Pancreas (tissue), 10 donors: ENCODE results near the gene FSIP2. TPM values are rescaled to one million over a fixed set of nuclear protein-coding genes. Genes with fewer than 3 reads are reported as not detected.

ENCODE experiments used
- ATAC-seq, 4 donors: fragments of 200-7000 bp; cut with Tn5 transposase; one replicate each; pipeline versions ENCODE4 v1.8.0 to v1.9.1; 2020; ENCODE audit warnings: mild to moderate bottlenecking in 4 of 4, moderate library complexity in 4 of 4
- DNase-seq, 6 donors: peaks; one replicate each; pipeline ENCODE4 v3.0.0-alpha.2; 2020
- FAIRE-seq: peaks from 2 replicates; lab custom pipeline; 2012; peaks lifted over from hg19 to GRCh38; lab: Jason Lieb, UNC
- H3K27ac ChIP-seq, 4 donors: fragments of 200-600 bp; sonication (generic); 1 replicate in 3 of 4; 2 replicates in 1 of 4; pipeline versions ENCODE4 v1.5.0 to v1.8.0; 2020
- H3K27me3 ChIP-seq, 4 donors: fragments of 200-600 bp; one replicate each; pipeline ENCODE4 v1.8.0; 2021
- H3K36me3 ChIP-seq, 3 donors: fragments of 200-600 bp; sonication (generic) in 1 of 3; one replicate each; pipeline versions ENCODE4 v1.5.0 to v1.8.0; 2020 to 2021
- H3K4me1 ChIP-seq, 3 donors: fragments of 200-600 bp; one replicate each; pipeline ENCODE4 v1.8.0; 2021
- H3K4me3 ChIP-seq, 4 donors: fragments of 200-600 bp; sonication (generic) in 2 of 4; one replicate each; pipeline versions ENCODE4 v1.5.0 to v1.8.0; 2020 to 2021
- H3K9me3 ChIP-seq, 4 donors: fragments of 200-600 bp; one replicate each; pipeline ENCODE4 v1.8.0; 2021
- WGBS, 2 donors: extraction: QIAGEN DNeasy Blood & Tissue Kit; methylation state at CpG; one replicate each; pipeline ENCODE4 v1.1.7; 2013; 5-methylcytosine and 5-hydroxymethylcytosine counted together
- intact Hi-C, 3 donors: fragments of 100-400 bp; cut with DNase I; formaldehyde crosslinking; loops; one replicate each; pipeline versions ENCODE4 v1.11.1 to v1.14.2; 2022
- polyA plus RNA-seq, 2 donors: library from polyadenylated mRNA; stranded (reverse); fragments of 200-250 nt; gene quantifications; one replicate each; pipeline ENCODE4 v1.2.3, GENCODE V29; 2013
- total RNA-seq, 6 donors: library from RNA; stranded (reverse); fragmentation: NEBNext Ultra II Directional in 4 of 6; extraction: Animal tissue kit (Norgen Biotek cat#: 25700) in 4 of 6; gene quantifications; one replicate each; pipeline versions ENCODE4 v1.2.1 to v1.2.4, GENCODE V29; 2021 to 2023
- TF ChIP-seq, protein P1 (sequence below), 4 donors: fragments of 200-600 bp; sonication (generic) in 3 of 4; IDR thresholded peaks; one replicate each; pipeline versions ENCODE4 v1.5.0 to v1.8.0; 2021; ENCODE audit warnings: antibody characterized with exemption in 4 of 4
- donor health status: healthy with polysubstance abuse.
- donor health status: DM: no; HTN: no; CAD: no; lungs with moderate emphysema.
- donor health status: DM: no; HTN: no; CAD: no.
- donor health status: control.
- donor health status: control.
- donor health status: Bipolar disorder and iron deficiency.
- donor health status: DM: yes; HTN: yes; CAD: no.
- donor health status: DM: no; HTN: no; CAD: no.
- donor health status: DM: no; HTN: no; CAD: no.
- donor health status: DM: yes; HTN: yes; CAD: no.

Gene FSIP2
- total and polyA plus RNA-seq, 8 donors = 0.11 to 1.3 (median 0.51) TPM

DNA sequence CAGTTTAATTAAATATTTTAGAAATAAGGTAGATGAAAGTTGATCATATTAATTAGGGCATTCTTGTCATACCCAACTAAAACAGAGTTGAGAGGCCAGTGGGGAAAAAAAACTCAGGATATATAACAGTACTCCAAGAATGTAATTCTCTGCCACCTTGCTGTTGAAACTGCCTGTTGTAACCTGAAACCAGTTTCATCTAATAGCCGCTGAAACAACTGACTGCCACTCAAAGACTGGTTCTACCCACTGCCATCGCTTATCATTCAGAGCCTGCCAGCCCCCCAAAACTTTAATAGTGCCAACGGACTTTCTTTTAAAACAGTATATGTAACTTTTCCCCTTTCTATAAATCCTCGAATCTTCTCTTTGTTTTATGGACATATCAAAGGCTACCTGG is 37.7 kb upstream of the FSIP2 start:
- WGBS, 2 donors = 39 to 55% methylated on average over 4 of the region's 4 CpGs
- no peak for ATAC-seq
- no peak for FAIRE-seq

DNA sequence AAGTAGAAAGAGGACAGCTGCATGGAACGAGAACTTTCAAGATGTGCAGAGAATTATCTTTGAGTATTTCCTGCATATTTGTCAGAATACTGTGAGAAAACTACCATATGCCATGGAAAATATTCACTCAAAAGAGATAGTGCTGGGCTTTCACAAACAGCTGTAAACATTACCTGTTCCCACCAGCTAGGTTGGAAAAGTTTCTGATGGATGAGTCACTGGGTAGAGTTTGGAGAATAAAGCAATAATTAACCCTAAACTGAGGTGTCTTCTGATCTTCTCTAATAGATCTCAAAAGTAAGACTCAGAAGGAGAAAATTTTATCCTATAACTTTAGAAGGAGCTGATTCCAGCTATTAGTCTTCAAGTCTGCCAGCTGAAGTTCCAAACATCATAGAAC is 3.9 kb upstream of the FSIP2 start:
- H3K36me3 ChIP-seq = no peaks in the 10 kb centered on the region
- ATAC-seq = peak; percentile 42 to 60 (median 50)
- 12 to 19% methylated on average over 1 of the region's 1 CpG for WGBS, 2 donors
- H3K9me3 ChIP-seq = no peaks in the 10 kb centered on the region
- peak overlapping the region in 1 of 4 donors; percentile 57 for H3K27ac ChIP-seq
- no peak for FAIRE-seq
- TF ChIP-seq, protein P1, sequence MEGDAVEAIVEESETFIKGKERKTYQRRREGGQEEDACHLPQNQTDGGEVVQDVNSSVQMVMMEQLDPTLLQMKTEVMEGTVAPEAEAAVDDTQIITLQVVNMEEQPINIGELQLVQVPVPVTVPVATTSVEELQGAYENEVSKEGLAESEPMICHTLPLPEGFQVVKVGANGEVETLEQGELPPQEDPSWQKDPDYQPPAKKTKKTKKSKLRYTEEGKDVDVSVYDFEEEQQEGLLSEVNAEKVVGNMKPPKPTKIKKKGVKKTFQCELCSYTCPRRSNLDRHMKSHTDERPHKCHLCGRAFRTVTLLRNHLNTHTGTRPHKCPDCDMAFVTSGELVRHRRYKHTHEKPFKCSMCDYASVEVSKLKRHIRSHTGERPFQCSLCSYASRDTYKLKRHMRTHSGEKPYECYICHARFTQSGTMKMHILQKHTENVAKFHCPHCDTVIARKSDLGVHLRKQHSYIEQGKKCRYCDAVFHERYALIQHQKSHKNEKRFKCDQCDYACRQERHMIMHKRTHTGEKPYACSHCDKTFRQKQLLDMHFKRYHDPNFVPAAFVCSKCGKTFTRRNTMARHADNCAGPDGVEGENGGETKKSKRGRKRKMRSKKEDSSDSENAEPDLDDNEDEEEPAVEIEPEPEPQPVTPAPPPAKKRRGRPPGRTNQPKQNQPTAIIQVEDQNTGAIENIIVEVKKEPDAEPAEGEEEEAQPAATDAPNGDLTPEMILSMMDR (IDR thresholded peaks at IDR 0.05) = no peak
- H3K4me3 ChIP-seq = no peak overlapping the region
- intact Hi-C loops = no loop called here
- H3K4me1 ChIP-seq = peaks cover 0 to 7% (median 6%) of the 10 kb centered on the region in 3 donors
- no peaks in the 10 kb centered on the region for H3K27me3 ChIP-seq
- no peak for DNase-seq

More for the DNA sequence above, 37.7 kb upstream of the FSIP2 start:
- no peak overlapping the region for H3K27ac ChIP-seq
- H3K9me3 ChIP-seq = no peaks in the 10 kb centered on the region
- H3K4me3 ChIP-seq = no peak overlapping the region
- no peak for DNase-seq
- TF ChIP-seq, protein P1 (IDR thresholded peaks at IDR 0.05) = no peak
- no peaks in the 10 kb centered on the region for H3K36me3 ChIP-seq
- intact Hi-C loops = no loop called here
- no peaks in the 10 kb centered on the region for H3K27me3 ChIP-seq
- no peaks in the 10 kb centered on the region for H3K4me1 ChIP-seq

DNA sequence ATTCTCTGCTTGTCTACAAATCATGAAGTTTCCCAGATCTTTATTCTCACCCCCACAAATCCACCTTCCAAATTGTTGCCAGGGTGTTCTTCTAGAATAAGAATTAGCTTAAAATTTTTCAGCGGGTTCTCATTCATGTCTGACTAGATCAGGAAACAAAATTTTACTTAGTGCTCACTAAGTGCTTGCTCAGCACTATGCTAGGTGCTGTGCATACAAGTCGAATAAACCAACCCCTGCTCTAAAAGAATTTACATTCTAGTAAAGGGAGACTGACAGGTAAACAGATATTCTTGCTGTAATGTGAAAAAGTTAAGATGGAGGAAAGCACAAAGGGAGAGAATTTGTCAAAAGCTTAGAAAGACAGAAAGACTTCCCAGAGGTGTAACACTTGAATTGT is 2.4 kb upstream of the FSIP2 start:
- peaks cover 0 to 7% (median 6%) of the 10 kb centered on the region in 3 donors for H3K4me1 ChIP-seq
- 85 to 91% methylated on average over 2 of the region's 2 CpGs for WGBS, 2 donors
- H3K4me3 ChIP-seq = no peak overlapping the region
- H3K27ac ChIP-seq = no peak overlapping the region
- TF ChIP-seq, protein P1 (IDR thresholded peaks at IDR 0.05) = no peak
- ATAC-seq = no peak
- H3K9me3 ChIP-seq = no peaks in the 10 kb centered on the region
- H3K27me3 ChIP-seq = no peaks in the 10 kb centered on the region
- FAIRE-seq = no peak
- intact Hi-C loops = no loop called here
- no peak for DNase-seq
- no peaks in the 10 kb centered on the region for H3K36me3 ChIP-seq

DNA sequence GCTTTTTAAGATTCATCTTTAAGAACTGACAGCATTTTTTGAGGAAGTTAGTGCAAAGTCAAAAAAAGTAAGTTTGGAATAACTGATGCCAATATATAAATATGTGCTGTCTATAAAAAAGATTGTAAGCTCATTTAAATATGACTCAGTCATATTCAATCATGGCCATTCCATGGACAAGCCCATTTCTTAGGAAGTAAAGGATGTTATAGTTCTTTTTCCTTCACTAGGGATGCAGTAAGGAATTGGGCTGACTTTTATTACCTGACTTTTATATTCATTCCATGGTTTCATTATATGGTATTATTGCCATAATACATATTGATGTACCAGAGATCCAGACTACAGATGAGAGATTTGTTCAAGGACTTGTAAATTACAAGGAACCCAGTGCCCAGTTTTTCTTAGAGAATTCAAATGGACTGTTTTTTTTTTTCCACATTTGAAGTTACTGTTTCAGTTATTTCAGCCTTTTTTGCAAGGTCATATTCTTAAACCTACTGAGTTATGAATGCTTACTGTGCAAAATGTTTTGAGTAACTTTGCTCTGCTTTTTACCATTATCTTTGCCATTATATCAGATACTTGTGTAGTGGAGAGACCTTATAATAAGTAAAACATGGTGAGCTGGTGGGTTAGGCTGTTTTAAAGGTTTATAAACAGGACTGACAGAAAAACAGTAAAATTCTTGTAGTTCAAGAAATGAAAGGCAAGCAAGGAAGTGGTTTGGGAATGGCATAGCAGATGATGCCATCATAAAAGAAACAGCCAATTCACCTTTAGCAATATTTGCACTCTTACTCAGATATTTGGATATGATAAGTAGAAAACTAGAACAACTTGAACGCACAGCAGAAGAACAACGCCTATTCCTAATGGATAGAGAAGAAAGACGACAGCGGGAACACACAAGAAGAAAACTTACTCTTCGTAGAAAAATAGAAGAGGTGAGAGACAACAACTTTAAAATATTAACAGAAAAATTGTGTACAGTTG is 7.6 kb downstream of the FSIP2 start:
- FAIRE-seq (no peak), ATAC-seq (peak in 1 of 4 donors; percentile 48), DNase-seq (no peak)
- TF ChIP-seq, protein P1 (IDR thresholded peaks at IDR 0.05) = no peak
- no peak overlapping the region for H3K27ac ChIP-seq
- intact Hi-C loops = no loop called here
- H3K4me1 ChIP-seq = no peaks in the 10 kb centered on the region
- no peaks in the 10 kb centered on the region for H3K36me3 ChIP-seq
- no peaks in the 10 kb centered on the region for H3K9me3 ChIP-seq
- H3K4me3 ChIP-seq = no peak overlapping the region
- H3K27me3 ChIP-seq = no peaks in the 10 kb centered on the region
- 72 to 73% methylated on average over 5 of the region's 5 CpGs for WGBS, 2 donors

DNA sequence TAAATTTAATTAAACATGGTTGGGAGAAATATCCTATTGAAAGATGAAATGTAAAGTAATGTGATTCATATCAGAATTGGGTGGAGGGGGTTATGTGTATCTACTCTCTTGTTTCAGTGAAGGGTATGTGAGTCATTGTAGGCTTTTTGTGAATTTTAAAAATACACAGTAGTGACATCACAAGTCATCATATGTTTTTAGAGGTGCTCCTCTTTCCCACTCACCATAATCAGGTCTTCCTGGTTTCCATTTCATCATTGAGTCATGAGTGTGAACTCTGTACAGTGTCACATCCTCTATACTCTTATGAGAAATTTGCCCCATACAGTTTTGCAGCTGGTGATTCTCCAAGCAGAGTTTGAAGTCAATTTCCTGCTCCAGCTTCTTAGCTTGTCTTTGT is 18.8 kb downstream of the FSIP2 start:
- no peak for DNase-seq
- Histone ChIP-seq H3K27me3 (no peaks in the 10 kb centered on the region), H3K36me3 (no peaks in the 10 kb centered on the region), H3K4me1 (no peaks in the 10 kb centered on the region), H3K4me3 (no peak overlapping the region), H3K27ac (no peak overlapping the region), H3K9me3 (no peaks in the 10 kb centered on the region)
- ATAC-seq = no peak
- TF ChIP-seq, protein P1 (IDR thresholded peaks at IDR 0.05) = no peak
- intact Hi-C loops = no loop called here
- no peak for FAIRE-seq
